CD14-positive monocyte (primary cell): ENCODE data around the gene EPC1. TPM values are rescaled to one million over a fixed set of nuclear protein-coding genes. Genes with fewer than 3 reads are reported as not detected.
A peak's percentile ranks its signal among the peaks of the same experiment; 100 is the strongest.

Experiments
- DNase-seq, 3 donors: peaks; one replicate each; pipeline ENCODE4 v3.0.0-alpha.2; 2011 to 2022
- H2AFZ ChIP-seq: 2 replicates; pipeline ENCODE4 v1.6.0; 2012; ENCODE audit warnings: mild to moderate bottlenecking, low read depth, low read length, inconsistent platforms; ENCODE audit not compliant: insufficient read depth, poor library complexity, severe bottlenecking
- H3K27ac ChIP-seq, 2 donors: 1 replicate in 1 of 2; 2 replicates in 1 of 2; pipeline ENCODE4 v1.5.1; 2012 to 2013; ENCODE audit warnings: low read length in 2 of 2, control low read depth in 1 of 2, inconsistent platforms in 1 of 2, low read depth in 1 of 2, mild to moderate bottlenecking in 1 of 2
- H3K27me3 ChIP-seq, 2 donors: one replicate each; pipeline versions ENCODE4 v1.6.0 to v1.6.1; 2011 to 2013; ENCODE audit warnings: low read length in 2 of 2; ENCODE audit not compliant: control insufficient read depth in 2 of 2, insufficient read depth in 2 of 2
- H3K36me3 ChIP-seq, 2 donors: replicated peaks in 1 of 2; 1 replicate in 1 of 2; 2 replicates in 1 of 2; pipeline versions ENCODE4 v1.5.1 to v1.6.1; 2012 to 2013; ENCODE audit warnings: low read length in 2 of 2, control low read depth in 1 of 2, inconsistent platforms in 1 of 2, mild to moderate bottlenecking in 1 of 2; ENCODE audit not compliant: insufficient read depth in 2 of 2, control insufficient read depth in 1 of 2
- H3K4me1 ChIP-seq, 2 donors: 1 replicate in 1 of 2; 2 replicates in 1 of 2; pipeline versions ENCODE4 v1.5.1 to v1.6.1; 2012 to 2013; ENCODE audit warnings: low read length in 2 of 2, control low read depth in 1 of 2, inconsistent platforms in 1 of 2, mild to moderate bottlenecking in 1 of 2, moderate library complexity in 1 of 2; ENCODE audit not compliant: insufficient read depth in 2 of 2, control insufficient read depth in 1 of 2
- H3K4me2 ChIP-seq: replicated peaks from 2 replicates; pipeline ENCODE3; 2012; ENCODE audit warnings: low read length, moderate library complexity, mild to moderate bottlenecking; ENCODE audit not compliant: poor library complexity, severe bottlenecking; ENCODE audit errors: extremely low read depth
- H3K4me3 ChIP-seq, 3 experiments: fragments of 200-600 bp in 1 of 3; sonication (generic) in 1 of 3; replicated peaks in 1 of 3; 1 replicate in 2 of 3; 2 replicates in 1 of 3; pipeline ENCODE4 v1.5.1; 2011 to 2013; ENCODE audit warnings: low read length in 3 of 3, mild to moderate bottlenecking in 3 of 3, control low read depth in 2 of 3, low read depth in 2 of 3, inconsistent platforms in 1 of 3, moderate library complexity in 1 of 3
- H3K79me2 ChIP-seq: 2 replicates; pipeline ENCODE4 v1.6.0; 2012; ENCODE audit warnings: mild to moderate bottlenecking, control low read depth, inconsistent platforms, low read length, moderate library complexity; ENCODE audit not compliant: insufficient read depth
- H3K9ac ChIP-seq: 2 replicates; pipeline ENCODE4 v1.6.0; 2017; ENCODE audit warnings: low read length, mild to moderate bottlenecking; ENCODE audit not compliant: insufficient read depth, poor library complexity, severe bottlenecking
- H3K9me3 ChIP-seq, 2 donors: replicated peaks in 1 of 2; 1 replicate in 1 of 2; 2 replicates in 1 of 2; pipeline versions ENCODE4 v1.5.1 to v1.6.1; 2012 to 2013; ENCODE audit warnings: low read length in 2 of 2, control low read depth in 1 of 2; ENCODE audit not compliant: control insufficient read depth in 1 of 2, insufficient read depth in 1 of 2
- H4K20me1 ChIP-seq: 2 replicates; pipeline ENCODE4 v1.6.0; 2012; ENCODE audit warnings: mild to moderate bottlenecking, low read length, control low read depth, moderate library complexity; ENCODE audit not compliant: insufficient read depth
- H3K27ac Mint-ChIP-seq, 7 donors: one replicate each; pipeline ENCODE4 v1.8.0; 2020; ENCODE audit warnings: mild to moderate bottlenecking in 7 of 7, mixed read lengths in 7 of 7, moderate library complexity in 6 of 7, inconsistent platforms in 2 of 7
- H3K27me3 Mint-ChIP-seq, 3 donors: one replicate each; pipeline ENCODE4 v1.8.0; 2021 to 2022; ENCODE audit warnings: low read depth in 3 of 3, mild to moderate bottlenecking in 3 of 3, mixed read lengths in 3 of 3, moderate library complexity in 3 of 3, inconsistent platforms in 1 of 3
- H3K36me3 Mint-ChIP-seq, 2 donors: one replicate each; pipeline ENCODE4 v1.8.0; 2020; ENCODE audit warnings: mixed read lengths in 2 of 2, inconsistent platforms in 1 of 2, mild to moderate bottlenecking in 1 of 2
- H3K4me1 Mint-ChIP-seq: one replicate; pipeline ENCODE4 v1.8.0; 2020; ENCODE audit warnings: mild to moderate bottlenecking, mixed read lengths
- H3K4me3 Mint-ChIP-seq, 2 donors: one replicate each; pipeline ENCODE4 v1.8.0; 2020; ENCODE audit warnings: mild to moderate bottlenecking in 2 of 2, mixed read lengths in 2 of 2, moderate library complexity in 1 of 2
- H3K9me3 Mint-ChIP-seq, 7 donors: one replicate each; pipeline ENCODE4 v1.8.0; 2020 to 2022; ENCODE audit warnings: mixed read lengths in 7 of 7, mild to moderate bottlenecking in 6 of 7, moderate library complexity in 6 of 7, inconsistent platforms in 2 of 7
- WGBS: methylation state at CpG from one replicate; pipeline ENCODE4 v1.1.5; 2013; ENCODE audit warnings: missing lambda C conversion rate; ENCODE audit not compliant: insufficient coverage; 5-methylcytosine and 5-hydroxymethylcytosine counted together
- intact Hi-C, 2 donors: fragments of 100-400 bp; cut with micrococcal nuclease; formaldehyde crosslinking; loops; one replicate each; pipeline versions ENCODE4 v1.15.0 to v1.15.1; 2023
- polyA plus RNA-seq, 3 donors: library from polyadenylated mRNA; depleted of rRNA in 1 of 3; unstranded in 2 of 3; stranded (reverse) in 1 of 3; fragments of 300-500 nt in 2 of 3; fragments of >200 nt in 1 of 3; fragmentation: Illumina TruSeq in 2 of 3; gene quantifications; 1 replicate in 2 of 3; 2 replicates in 1 of 3; pipeline ENCODE4 v1.2.3, GENCODE V29; 2012 to 2021
- TF ChIP-seq, protein P1 (sequence below): fragments of 200-600 bp; IDR thresholded peaks from one replicate; pipeline ENCODE4 v1.8.0; 2022; ENCODE audit warnings: antibody characterized with exemption, mild to moderate bottlenecking

Gene EPC1
- polyA plus RNA-seq, 3 donors, result 28.3 to 60.8 (median 31.0) TPM

DNA sequence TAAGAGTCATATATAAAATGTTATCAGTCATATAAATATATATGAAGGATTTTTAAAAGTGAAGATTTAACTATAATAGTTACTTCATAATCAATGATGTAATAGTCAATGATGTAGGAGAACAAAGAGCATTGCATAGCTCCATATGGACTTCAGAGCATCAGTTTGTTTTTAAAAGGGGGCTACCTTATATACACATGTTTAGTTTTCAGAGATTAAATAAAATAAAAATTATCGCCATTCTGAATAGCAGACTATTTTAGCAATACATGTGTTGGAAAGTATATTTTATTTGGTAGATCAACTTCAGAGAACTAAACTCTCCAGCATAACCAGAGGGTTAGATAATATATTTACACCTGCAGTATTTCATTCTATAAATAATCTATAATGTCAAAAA, 29.1 kb upstream of the EPC1 start:
- no peaks in the 10 kb centered on the region for H3K9me3 Mint-ChIP-seq
- peaks cover 15% of the 10 kb centered on the region for H3K4me1 Mint-ChIP-seq
- intact Hi-C loops, result loop anchor here in 1 of 2 donors (10.0 kb wide), 1 partner anchor 321 kb away; the partner anchor contains the start of gene KIF5B
- Histone ChIP-seq H3K9me3 (no peaks in the 10 kb centered on the region), H3K4me2 (peak overlapping the region; percentile 81), H3K79me2 (peaks cover 75% of the 10 kb centered on the region), H3K27ac (no peak overlapping the region), H3K27me3 (no peaks in the 10 kb centered on the region), H3K9ac (no peak overlapping the region), H3K4me3 (peak overlapping the region in 2 of 3 experiments; percentile 74 to 97), H3K36me3 (peaks cover 0 to under 1% of the 10 kb centered on the region in 2 donors), H2AFZ (no peak overlapping the region), H4K20me1 (peaks cover 23% of the 10 kb centered on the region), H3K4me1 (peaks cover 8 to 18% of the 10 kb centered on the region in 2 donors)
- H3K4me3 Mint-ChIP-seq, result no peak overlapping the region
- no peak overlapping the region for H3K27ac Mint-ChIP-seq
- no peak for DNase-seq
- TF ChIP-seq, protein P1, sequence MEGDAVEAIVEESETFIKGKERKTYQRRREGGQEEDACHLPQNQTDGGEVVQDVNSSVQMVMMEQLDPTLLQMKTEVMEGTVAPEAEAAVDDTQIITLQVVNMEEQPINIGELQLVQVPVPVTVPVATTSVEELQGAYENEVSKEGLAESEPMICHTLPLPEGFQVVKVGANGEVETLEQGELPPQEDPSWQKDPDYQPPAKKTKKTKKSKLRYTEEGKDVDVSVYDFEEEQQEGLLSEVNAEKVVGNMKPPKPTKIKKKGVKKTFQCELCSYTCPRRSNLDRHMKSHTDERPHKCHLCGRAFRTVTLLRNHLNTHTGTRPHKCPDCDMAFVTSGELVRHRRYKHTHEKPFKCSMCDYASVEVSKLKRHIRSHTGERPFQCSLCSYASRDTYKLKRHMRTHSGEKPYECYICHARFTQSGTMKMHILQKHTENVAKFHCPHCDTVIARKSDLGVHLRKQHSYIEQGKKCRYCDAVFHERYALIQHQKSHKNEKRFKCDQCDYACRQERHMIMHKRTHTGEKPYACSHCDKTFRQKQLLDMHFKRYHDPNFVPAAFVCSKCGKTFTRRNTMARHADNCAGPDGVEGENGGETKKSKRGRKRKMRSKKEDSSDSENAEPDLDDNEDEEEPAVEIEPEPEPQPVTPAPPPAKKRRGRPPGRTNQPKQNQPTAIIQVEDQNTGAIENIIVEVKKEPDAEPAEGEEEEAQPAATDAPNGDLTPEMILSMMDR, result no peak
- H3K36me3 Mint-ChIP-seq, result peaks cover 8 to 10% of the 10 kb centered on the region in 2 donors
- whole genome bisulfite sequencing, result no CpG with 5 or more reads among the region's 1 CpG
- no peaks in the 10 kb centered on the region for H3K27me3 Mint-ChIP-seq

DNA sequence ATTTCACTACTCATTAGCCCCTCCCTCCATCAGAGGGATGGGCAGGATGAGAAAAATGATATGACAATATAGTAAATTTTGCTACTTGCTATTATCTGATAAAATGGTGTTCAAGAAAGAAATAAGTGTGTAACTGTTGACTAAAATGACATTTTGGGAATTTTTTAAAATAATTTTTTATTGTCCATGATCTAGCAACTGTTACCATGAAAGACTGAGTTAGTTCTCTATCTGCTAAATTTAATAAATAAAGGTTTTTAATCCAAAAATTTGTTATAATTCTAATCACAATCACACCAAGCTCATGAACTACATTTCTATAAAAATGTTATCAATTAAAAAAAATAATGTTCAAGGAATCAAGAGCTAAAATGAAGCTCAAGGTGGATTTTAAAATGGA, 28.7 kb upstream of the EPC1 start:
- H4K20me1 ChIP-seq, result peaks cover 25% of the 10 kb centered on the region
- peaks cover 0 to 4% of the 10 kb centered on the region in 2 donors for H3K36me3 ChIP-seq
- Mint-ChIP-seq H3K4me1 (peaks cover 15% of the 10 kb centered on the region), H3K27me3 (no peaks in the 10 kb centered on the region), H3K36me3 (peaks cover 8 to 12% of the 10 kb centered on the region in 2 donors), H3K27ac (no peak overlapping the region), H3K4me3 (no peak overlapping the region), H3K9me3 (no peaks in the 10 kb centered on the region)
- no peak overlapping the region for H3K27ac ChIP-seq
- TF ChIP-seq, protein P1, result no peak
- peaks cover 80% of the 10 kb centered on the region for H3K79me2 ChIP-seq
- H2AFZ ChIP-seq, result no peak overlapping the region
- H3K4me2 ChIP-seq, result peak overlapping the region; percentile 81
- no peak overlapping the region for H3K4me3 ChIP-seq
- no peak for DNase-seq
- H3K9me3 ChIP-seq, result no peaks in the 10 kb centered on the region
- H3K4me1 ChIP-seq, result peaks cover 8 to 18% of the 10 kb centered on the region in 2 donors
- intact Hi-C loops, result loop anchor here in 1 of 2 donors (10.0 kb wide), 1 partner anchor 321 kb away; the partner anchor contains the start of gene KIF5B
- H3K9ac ChIP-seq, result no peak overlapping the region
- H3K27me3 ChIP-seq, result no peaks in the 10 kb centered on the region
